ENCODE data around the gene EDC3.

GRCh38 chr15:74680456-74680855 is 15.4 kb downstream of the EDC3 start:
- TF ChIP-seq, protein P1, sequence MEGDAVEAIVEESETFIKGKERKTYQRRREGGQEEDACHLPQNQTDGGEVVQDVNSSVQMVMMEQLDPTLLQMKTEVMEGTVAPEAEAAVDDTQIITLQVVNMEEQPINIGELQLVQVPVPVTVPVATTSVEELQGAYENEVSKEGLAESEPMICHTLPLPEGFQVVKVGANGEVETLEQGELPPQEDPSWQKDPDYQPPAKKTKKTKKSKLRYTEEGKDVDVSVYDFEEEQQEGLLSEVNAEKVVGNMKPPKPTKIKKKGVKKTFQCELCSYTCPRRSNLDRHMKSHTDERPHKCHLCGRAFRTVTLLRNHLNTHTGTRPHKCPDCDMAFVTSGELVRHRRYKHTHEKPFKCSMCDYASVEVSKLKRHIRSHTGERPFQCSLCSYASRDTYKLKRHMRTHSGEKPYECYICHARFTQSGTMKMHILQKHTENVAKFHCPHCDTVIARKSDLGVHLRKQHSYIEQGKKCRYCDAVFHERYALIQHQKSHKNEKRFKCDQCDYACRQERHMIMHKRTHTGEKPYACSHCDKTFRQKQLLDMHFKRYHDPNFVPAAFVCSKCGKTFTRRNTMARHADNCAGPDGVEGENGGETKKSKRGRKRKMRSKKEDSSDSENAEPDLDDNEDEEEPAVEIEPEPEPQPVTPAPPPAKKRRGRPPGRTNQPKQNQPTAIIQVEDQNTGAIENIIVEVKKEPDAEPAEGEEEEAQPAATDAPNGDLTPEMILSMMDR (conservative IDR thresholded peaks at IDR 0.05; ENCODE audit: low read depth in 2 of 2) = no peak
- TF ChIP-seq EZH2 (IDR thresholded peaks at IDR 0.05; ENCODE audit: low read depth, unreplicated experiment) = no peak
- TF ChIP-seq JUNB (IDR thresholded peaks at IDR 0.05; ENCODE audit: unreplicated experiment) = no peak
- TF ChIP-seq, protein P2, sequence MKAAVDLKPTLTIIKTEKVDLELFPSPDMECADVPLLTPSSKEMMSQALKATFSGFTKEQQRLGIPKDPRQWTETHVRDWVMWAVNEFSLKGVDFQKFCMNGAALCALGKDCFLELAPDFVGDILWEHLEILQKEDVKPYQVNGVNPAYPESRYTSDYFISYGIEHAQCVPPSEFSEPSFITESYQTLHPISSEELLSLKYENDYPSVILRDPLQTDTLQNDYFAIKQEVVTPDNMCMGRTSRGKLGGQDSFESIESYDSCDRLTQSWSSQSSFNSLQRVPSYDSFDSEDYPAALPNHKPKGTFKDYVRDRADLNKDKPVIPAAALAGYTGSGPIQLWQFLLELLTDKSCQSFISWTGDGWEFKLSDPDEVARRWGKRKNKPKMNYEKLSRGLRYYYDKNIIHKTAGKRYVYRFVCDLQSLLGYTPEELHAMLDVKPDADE (IDR thresholded peaks at IDR 0.05) = no peak
- TF ChIP-seq POLR2AphosphoS5 (IDR thresholded peaks at IDR 0.05; ENCODE audit: low read depth) = no peak
- TF ChIP-seq CREB1 (CRISPR knock-in tag; IDR thresholded peaks at IDR 0.05; ENCODE audit: low read depth) = no peak
- no peak for TF ChIP-seq EZH2phosphoT487 (IDR thresholded peaks at IDR 0.05; ENCODE audit: unreplicated experiment)
- no peak for TF ChIP-seq ZNF114 (CRISPR knock-in tag; IDR thresholded peaks at IDR 0.05)

Measured in GM23338 (cell line).